T-helper 1 cell (primary cell): ENCODE measurements around the gene KMT2D.

Source experiments
- DNase-seq, 5 donors: peaks; one replicate each; pipeline ENCODE4 v3.0.0-alpha.2; 2012 to 2020
- total RNA-seq, 4 donors: gene quantifications; one replicate each; lab custom pipeline; 2026; lab: John Stamatoyannopoulos, UW

The KMT2D gene, protein sequence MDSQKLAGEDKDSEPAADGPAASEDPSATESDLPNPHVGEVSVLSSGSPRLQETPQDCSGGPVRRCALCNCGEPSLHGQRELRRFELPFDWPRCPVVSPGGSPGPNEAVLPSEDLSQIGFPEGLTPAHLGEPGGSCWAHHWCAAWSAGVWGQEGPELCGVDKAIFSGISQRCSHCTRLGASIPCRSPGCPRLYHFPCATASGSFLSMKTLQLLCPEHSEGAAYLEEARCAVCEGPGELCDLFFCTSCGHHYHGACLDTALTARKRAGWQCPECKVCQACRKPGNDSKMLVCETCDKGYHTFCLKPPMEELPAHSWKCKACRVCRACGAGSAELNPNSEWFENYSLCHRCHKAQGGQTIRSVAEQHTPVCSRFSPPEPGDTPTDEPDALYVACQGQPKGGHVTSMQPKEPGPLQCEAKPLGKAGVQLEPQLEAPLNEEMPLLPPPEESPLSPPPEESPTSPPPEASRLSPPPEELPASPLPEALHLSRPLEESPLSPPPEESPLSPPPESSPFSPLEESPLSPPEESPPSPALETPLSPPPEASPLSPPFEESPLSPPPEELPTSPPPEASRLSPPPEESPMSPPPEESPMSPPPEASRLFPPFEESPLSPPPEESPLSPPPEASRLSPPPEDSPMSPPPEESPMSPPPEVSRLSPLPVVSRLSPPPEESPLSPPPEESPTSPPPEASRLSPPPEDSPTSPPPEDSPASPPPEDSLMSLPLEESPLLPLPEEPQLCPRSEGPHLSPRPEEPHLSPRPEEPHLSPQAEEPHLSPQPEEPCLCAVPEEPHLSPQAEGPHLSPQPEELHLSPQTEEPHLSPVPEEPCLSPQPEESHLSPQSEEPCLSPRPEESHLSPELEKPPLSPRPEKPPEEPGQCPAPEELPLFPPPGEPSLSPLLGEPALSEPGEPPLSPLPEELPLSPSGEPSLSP (N-terminal part only)
- total RNA-seq: 131 to 199 (median 162) reads per million in 4 donors

DNA sequence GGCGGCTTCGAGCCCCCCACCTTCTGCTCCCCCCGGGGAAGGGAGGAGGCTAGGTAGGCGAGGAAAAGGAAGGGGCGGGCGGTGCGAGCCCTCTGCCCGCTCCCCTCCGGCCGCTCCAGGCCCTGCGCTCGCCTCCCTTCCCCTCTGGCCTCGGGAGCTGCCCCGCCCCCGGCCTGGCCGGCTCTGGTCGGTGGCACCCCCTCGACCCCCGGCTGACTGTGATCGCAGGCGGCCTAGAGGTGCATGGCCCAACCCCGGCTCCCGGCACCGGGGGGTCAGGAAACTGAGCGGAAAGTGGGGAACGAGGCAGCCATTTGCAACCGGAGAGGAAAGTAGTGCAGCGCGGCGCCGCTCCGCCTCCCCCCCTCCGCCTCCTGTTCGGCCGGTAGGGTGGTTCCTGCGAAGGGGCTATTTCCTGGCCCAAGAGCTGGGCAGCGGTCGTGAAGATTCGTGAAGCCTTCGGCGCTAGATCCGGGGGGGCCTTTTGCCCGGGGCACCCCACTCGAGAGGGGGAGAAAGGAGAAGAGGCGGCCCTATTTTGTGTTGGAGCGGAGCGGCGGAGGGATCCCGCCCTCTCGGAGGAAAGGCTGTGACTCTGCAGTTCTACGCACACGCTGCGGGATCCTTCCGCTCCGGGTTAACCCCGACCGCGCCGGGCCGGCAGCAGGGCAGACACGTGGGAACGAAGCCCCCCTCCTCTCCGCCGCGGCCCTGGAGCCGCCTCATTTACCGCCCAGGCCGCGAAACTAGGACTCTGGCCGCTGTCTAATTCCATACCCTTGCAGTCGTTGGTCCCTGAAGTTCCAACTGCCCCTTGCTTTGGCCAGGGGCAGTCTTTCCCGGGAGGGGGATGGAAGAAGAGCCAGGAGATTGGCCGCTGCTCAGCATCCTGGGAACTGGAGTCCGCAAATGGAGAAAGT lies at the start of gene KMT2D:
Gene KMT2D (minus strand): TSS at position 558 of the 920 bp plus-strand sequence. CDS start 5,470 bp downstream, outside the sequence.
- DNase-seq: peak; percentile 73 to 92 (median 83)

DNA sequence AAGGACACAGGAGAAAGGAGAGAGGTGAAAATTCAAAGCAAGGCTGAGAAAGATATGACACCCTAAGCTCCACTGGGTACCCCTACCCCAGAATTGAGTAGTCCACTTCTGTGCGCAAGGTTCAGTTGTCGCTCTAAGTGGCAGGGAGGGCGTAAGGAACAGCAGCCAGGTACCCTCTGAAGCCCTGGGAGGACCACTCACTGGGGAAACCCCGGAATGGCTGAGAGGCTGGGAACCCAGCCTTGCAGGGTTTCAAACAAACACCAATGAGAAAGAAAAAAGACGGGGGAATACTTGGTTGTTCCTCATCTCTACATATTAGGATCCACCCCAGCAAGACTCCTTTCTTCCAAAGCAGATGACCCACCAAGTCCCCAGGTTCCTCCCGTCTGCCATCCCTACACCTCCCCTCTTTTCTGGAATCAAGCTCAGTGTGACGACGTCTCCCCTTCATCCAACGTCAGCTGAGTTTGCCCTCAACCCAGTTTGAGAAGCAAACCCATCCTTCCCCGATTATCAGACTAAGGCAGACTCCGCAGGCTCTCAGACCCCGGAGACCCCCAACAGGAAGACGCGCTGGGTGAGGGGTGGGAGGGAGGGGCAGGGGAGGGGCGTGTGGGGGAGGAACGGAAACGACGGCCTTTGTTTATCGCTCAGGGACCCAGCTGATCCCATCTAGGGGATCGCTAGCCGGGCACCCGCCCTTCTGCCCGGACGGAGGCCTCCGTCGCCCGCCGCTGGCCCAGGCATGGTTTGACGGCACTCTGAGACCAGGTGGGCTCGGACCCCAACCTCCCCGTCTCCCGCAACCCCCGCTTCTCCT lies 49.3 kb upstream of the KMT2D start:
- peak in 1 of 5 donors; percentile 15 for DNase-seq

DNA sequence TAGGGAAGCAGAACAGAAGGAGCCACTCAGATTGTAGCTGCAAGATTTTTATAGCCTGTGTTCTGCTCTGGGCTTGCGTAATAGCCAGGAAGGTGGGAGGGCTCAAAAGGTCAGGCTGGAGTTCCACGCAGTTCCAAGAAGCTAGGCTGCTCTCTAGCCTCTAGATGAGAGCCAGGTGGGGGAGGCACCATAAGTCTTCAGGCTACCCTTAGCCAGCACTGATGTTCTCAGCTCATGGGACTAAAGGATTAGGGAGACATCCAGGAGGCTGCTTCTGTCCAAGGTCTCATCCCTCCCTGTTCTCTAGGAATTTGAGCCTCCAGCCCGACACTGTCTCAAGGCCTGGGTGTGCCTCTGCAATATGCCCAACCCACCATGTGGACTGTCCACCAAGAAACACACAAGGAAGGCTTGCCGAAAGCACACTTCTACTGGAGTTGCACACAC lies 48.4 kb upstream of the KMT2D start:
- DNase-seq: no peak

DNA sequence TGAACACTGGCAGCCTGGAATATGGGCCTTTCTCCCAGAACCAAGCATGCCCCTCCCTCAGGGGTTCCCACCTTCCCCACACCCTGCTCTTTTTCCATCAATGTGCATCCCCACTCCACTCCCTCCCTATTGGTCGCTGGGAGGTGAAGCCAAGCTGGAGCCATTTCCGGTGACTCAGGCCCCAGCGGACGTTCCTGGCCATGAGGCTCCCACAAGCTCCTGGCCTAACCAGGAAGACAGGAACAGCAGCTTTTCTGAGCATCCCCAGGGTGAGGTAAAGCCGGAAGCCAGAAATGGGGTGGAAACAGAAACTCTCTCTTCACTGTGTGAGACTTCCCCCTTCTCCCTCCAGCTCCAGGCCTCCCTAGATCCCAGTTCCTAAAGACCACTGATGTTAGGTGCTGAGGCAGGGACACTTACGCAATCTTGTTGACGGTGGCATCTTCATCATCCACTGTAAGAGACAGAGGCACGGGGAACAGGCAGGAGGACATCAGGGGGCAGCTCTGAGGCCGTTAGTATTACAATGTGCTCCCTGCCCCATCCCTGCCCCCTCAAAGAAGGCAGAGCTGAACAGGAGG lies 45.0 kb upstream of the KMT2D start:
- DNase-seq: no peak

DNA sequence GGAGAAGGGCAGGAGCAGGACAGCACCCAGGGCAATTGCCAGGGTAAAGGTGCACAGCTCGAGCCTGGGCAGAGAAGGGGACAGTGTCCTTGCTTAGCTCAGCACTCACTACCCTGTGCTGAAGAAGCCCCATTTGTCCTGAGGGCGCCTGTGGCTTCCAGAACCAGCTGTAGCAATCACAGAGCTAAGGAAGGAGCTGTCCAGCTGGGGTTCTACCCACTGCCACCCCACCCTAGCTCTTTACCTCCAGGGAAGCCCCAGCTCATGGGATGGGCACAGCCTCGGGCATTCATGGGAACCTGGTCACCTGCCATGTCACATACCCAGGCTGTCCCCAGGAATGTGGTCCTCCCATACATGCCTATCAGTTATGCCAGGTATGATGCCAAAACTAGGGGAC lies 44.2 kb upstream of the KMT2D start:
- no peak for DNase-seq

DNA sequence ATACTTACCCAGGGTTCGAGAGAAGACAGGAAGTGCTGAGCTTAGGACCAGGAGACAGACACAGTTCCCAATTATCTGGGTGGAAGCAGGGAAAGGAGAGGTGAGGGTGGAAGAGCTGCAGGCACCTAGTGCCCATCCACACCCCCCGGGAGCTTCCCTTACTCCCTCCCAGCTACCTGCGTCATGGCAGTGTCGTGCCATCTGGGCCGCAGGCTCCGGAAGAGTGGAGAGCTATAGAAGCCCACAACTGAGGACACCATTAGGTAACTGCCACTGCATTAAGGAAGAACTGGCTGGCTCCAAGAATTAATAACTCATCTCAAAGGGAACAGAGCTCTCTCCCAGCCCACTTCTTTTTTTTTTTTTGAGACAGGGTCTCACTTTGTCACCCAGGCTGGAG lies 39.8 kb upstream of the KMT2D start:
- DNase-seq: no peak

DNA sequence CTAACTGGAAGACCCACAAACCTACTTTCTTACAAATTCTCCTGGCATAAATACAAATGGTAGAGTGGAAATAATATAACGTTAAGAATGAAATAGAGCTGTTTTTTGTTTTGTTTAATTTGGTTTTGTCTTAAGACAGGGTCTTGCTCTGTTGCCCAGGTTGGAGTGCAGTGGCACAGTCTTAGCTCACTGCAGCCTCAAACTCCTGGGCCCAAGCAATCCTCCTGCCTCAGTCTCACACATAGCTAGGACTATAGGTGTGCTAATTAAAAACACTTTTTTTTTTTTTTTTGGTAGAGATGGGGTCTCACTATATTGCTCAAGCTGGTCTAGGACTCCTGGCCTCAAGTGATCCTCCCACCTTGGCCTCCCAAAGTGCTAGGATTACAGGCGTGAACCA lies 38.1 kb upstream of the KMT2D start:
- no peak for DNase-seq

DNA sequence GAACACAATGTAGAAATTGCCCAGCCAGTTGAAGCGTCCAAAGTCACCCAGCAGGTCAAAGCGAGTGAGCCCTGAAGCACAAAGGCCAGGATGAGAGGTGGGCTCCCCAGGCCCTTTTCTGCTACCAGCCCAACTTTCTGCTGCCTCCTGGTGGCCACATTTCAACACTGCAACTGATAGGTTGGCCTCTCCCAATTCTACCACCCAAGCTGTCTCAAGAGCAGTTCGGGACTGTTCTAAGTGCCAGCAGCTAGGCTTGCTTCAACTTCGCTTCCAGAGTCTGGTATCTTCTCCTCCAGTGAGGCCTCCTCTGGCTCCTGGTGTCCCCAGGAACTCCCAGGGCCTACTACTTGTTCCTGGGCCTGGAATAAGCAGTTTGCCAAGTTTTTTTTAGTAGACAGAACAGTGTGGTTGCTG lies 37.4 kb upstream of the KMT2D start:
- DNase-seq: peak; percentile 27 to 55 (median 42)

DNA sequence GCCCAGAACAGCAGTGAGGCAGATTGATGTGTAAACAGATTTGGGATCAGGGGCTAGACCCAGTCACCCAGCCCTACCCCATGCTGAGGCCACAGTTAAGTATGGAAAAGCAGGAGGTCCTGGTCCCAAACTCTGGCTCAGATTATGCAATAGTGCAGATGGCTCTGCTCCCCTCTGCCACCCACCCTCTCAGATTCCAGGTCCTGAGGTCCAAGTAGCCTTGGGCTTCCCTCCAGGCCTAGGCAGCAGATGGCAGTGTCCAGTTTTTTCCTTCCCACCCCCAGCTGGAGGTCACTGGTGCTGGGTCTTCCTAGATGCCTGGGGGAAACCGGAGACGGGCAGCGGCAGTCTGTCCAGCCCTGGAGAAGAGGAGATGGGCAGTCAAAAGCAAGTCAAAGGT lies 36.8 kb upstream of the KMT2D start:
- no peak for DNase-seq

DNA sequence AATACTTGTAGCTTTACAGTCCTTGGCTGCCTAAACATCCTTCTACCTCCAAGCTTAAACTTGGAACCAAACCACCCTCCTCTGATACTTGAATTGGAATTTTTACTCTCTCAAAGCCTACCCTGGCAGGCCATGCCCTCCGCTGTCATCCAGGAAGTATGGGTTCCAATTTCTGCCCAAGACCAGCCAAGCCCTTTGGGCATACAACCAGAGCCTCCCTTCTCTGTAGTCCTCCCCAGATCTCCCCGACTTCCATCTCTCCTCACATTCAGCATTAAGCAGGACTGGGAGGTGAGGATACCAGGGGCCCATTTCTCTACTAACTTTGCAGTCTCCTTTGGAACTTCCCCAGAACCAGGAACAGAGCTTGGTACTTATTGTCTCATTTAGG lies 34.4 kb upstream of the KMT2D start:
- DNase-seq: no peak

DNA sequence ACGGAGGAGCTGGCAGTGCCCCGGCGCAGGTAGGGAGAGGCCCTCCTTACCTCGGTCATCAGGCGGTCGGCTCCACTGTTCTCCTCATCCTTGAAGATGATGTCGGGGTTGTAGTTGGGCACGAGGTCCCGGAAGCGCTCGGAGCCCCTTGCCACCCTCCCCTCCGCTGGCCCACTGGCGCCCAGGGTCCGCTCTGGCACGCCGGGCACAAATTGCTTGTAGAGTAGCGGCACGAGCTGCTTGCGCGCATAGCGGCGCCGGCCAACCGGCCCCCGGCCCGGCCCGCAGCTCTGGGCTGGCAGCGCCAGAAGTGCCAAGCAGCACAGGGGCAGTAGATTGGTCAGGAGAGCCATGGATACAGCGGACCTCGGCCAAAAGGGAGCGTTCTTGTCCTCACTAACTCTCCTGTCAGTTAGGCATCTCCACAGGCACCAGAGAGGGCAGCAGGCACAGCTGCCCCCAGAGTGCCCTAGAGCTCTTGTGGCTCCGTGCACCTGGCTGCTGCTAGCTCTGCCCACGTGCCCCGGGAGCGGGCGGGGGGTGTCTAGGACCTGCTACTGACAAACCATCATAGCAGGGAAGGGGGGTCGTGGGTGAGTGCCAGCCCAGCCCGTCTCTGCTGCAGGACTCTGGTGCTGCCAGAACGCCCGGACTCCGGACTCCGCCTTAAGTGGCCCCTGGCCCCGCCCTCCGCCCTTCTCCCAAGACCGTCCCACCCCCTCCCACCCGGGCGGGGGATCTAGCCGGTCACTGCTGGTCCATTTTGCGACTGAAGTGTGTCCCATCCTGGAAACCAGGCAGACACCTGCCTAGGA lies 33.8 kb upstream of the KMT2D start, which contains the start of gene DHH:
Gene DHH (minus strand): TSS at position 642 of the 815 bp plus-strand sequence. CDS start 289 bp downstream, at position 353.
- no peak for DNase-seq

DNA sequence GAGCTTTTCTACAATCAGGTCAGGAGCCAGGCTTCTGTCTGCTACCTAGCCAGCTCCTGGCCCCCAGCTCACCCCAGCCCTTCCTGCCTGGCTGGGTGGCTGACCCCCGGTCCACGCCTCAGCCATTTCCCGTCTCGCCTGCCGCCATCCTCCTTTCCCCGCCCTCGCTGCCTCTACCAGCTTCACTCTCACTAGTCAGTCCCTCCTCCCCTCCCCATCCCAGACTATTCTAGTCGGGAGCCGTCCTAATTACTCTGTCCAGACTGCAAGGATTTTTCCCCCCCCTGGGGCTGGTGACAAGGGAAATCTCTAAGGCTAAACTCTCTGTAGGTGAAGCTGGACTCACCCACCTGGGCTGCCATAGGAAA lies 33.2 kb upstream of the KMT2D start:
- no peak for DNase-seq

DNA sequence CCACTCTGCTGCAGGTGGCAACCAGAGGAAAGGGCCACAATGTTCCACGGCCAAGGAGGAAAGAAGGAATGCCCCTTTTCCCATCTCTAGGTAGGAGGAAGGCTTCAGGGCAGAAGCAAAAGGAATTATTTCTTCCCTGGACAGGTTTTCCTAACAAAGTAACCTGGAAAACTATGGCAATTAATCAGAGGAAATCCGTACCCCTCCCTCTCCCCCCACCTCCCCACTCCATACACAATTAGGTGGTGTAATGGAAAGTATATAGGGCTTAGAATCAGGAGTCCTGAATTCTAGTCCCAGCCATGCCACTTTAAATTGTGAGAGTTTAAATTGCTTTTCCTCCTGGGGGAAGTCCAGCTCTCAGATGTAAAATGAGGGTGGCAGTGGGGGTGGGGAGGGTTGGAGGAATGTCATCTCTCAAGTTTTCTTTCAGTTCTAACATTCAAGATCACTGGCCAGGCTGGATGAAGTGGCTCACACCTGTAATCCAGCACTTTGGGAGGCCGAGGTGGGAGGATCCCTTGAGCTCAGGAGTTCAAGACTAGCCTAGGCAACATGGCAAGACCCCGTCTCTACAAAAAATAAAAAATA lies 32.3 kb upstream of the KMT2D start:
- DNase-seq: no peak

DNA sequence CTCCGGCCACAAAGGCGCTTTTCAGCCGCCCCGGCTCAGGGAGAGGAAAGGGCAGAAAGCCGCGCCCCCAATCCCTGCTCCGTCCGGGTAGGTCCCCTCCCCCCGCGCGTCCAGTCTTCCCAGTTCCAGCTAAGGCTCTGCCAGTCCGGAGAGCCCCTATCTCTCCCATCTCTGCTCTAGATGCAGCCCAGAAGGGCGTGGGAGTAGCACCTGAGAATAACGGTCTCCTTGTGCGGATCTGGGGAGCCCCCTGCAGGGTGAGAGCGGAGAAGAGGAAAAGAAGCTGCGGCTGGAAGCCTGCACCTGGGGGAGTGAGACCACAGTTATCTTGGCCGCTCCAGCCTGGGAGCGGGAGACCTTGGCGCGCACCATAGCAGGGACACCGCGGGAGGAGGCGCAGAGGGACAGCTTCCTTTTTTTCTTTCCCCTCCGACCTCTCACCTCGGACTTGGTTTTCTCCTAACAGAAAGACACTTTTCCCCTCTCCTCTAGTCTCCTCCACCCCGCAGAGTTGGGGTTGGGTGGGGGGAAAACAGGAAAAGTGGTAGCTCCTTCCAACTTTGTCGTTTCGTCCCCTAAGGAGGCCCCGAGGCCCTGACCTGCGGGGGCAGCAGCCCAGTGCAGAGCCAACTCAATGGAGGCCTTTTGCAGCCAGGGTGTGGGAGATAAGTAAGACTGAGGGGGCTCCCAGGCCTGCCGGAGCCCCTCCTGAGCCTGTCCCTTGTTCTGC lies 31.7 kb upstream of the KMT2D start:
- DNase-seq: peak in 4 of 5 donors; percentile 33 to 48 (median 43)

DNA sequence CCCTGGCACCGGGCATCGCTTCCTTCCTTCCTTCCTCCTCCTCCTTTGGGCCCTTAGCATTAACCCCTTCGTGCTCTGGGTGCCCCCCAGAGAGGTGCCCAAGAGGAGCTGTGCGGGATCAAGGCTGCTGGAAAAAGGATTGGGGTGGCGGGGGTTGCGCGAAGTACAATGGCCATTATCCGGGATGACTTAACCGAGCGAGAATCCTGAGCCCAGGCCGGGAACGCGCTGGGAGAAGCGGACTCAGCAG lies 31.2 kb upstream of the KMT2D start:
- DNase-seq: no peak

DNA sequence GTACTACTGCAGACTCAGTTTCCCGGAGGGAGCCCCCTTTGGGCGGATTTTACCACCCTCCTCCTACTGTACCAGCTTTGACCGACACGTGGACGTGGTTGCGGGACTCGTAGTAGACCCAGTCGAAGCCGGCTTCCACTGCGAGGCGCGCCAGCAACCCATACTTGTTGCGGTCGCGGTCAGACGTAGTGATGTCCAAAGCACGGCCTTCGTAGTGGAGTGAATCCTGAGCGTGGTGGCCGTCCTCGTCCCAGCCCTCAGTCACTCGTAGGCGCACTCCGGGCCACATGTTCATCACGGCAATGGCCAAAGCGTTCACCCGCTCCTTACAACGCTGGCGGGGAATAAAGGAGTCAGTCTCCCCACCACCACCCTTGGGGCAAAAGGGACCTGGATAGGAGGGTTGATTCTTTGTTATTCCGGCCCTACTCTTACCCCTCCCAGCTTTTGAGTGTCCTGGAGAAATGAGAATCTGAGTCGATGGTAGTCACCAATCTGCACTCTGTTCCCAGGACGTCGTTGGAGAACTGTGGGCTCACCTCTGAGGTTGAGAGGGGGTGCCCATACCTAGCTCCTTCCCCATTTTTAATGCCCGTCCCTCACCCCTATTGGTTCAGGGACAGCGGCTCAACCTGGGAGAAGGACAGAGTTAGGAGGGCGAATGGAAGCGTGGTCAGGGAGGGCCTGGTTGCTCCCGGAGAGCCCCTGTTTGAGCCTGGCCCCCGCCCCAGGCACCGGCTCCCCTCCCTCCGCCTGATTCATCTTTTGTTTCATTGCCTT lies 30.7 kb upstream of the KMT2D start:
- no peak for DNase-seq

DNA sequence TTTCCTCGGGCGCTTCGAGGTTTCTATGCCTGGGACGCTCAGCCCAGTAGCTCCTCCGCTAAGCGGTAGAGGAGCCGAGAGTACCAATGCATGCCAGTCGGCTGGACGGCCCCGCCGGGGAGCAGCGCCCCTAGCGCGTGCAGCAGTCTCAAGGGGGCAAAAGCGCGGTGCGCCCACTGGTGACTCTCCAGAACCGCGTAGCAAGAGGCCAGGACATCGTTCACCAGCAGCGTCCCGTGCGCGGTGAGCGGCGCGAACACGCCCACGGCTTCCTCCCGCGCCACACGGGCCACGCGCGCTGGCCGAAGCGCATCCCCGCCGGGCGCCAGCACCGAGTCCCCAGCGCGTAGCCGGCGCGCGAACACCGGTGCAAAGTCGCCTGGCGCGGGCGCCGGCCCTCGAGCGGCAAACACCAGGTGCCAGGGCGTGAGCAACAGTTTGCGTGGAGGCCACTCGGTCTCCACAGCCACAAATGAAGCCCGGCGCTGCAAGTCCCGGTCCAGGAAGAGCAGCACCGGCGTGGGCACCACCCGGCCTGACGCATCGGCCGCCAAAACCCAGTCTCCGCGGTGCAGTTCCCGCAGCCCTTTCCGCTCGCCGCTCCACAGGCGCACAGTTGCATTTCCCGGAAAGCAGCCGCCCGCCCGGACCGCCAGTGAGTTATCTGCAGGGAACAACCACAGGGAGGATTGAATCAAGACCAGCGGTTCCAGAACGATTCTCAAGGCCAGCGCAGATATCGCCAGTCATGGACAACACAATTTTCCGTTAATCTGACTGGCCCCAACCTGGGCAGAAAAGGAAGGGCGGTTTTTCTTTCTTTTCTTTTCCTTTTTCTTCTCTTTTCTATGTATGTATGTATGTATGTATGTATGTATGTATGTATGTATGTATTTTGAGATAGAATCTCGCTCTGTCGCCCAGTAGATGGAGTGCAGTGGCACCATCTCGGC lies 29.5 kb upstream of the KMT2D start:
- peak in 2 of 5 donors; percentile 16 to 57 for DNase-seq
